ENCODE data around the gene FBXL19. TPM values are rescaled to one million over a fixed set of nuclear protein-coding genes. Genes with fewer than 3 reads are reported as not detected.

Gene FBXL19
- total RNA-seq, 2 experiments from 2014 or later, result 26.1 to 29.2 TPM

DNA sequence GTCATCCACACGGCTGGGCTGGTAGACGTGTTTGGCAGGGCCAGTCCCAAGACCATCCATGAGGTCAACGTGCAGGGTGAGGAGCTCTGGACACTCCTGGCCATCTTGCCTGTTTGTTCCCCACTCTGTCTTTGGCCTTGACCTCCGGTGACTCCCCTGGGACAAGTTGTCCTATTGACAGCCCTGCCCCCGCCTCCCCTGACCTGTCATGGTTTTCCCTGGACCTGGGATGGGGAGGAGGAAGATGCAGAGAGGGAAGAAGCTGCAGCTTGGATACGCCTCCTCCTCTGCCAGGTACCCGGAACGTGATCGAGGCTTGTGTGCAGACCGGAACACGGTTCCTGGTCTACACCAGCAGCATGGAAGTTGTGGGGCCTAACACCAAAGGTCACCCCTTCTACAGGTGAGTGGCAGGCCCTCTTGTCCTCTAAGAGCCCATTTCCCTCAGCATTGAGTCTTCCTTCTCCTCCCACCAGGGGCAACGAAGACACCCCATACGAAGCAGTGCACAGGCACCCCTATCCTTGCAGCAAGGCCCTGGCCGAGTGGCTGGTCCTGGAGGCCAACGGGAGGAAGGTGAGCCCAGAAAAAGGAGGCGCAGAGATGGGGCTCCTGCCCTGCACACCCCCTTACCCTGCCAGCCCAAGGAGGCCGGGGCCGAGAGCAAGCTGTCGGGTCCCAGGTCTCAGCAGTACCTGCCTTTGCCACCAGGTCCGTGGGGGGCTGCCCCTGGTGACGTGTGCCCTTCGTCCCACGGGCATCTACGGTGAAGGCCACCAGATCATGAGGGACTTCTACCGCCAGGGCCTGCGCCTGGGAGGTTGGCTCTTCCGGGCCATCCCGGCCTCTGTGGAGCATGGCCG, 63.0 kb downstream of the FBXL19 start:
- Mint-ChIP-seq H3K27ac (peak overlapping the region; percentile 35), H3K4me3 (no peak overlapping the region), H3K36me3 (peaks cover 4% of the 10 kb centered on the region), H3K9me3 (ENCODE audit: low read depth) (no peaks in the 10 kb centered on the region), H3K4me1 (peaks cover 19% of the 10 kb centered on the region), H3K27me3 (no peaks in the 10 kb centered on the region)
- DNase-seq (no peak), ATAC-seq (no peak)
- CTCF ChIA-PET, result interaction anchor here (0.6 to 7.0 kb wide), 21 partner anchors 8 to 883 kb away, joined by 3 to 97 read pairs (median 4); partner anchors contain the start of genes KAT8, VKORC1, ZNF646 and ZNF668

DNA sequence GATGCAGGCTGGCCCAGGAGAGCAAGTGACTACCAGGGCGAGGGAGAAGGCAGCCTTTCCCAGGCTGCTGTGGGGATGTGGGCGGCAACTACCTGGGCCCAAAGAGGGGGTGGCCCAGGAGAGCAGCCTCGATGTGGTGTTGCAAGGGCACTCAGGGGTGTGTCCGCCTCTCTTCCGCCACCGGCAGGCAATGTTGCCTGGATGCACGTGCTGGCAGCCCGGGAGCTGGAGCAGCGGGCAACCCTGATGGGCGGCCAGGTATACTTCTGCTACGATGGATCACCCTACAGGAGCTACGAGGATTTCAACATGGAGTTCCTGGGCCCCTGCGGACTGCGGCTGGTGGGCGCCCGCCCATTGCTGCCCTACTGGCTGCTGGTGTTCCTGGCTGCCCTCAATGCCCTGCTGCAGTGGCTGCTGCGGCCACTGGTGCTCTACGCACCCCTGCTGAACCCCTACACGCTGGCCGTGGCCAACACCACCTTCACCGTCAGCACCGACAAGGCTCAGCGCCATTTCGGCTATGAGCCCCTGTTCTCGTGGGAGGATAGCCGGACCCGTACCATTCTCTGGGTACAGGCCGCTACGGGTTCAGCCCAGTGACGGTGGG, 64.3 kb downstream of the FBXL19 start:
- Mint-ChIP-seq H3K9me3 (ENCODE audit: low read depth) (no peaks in the 10 kb centered on the region), H3K4me3 (no peak overlapping the region)

DNA sequence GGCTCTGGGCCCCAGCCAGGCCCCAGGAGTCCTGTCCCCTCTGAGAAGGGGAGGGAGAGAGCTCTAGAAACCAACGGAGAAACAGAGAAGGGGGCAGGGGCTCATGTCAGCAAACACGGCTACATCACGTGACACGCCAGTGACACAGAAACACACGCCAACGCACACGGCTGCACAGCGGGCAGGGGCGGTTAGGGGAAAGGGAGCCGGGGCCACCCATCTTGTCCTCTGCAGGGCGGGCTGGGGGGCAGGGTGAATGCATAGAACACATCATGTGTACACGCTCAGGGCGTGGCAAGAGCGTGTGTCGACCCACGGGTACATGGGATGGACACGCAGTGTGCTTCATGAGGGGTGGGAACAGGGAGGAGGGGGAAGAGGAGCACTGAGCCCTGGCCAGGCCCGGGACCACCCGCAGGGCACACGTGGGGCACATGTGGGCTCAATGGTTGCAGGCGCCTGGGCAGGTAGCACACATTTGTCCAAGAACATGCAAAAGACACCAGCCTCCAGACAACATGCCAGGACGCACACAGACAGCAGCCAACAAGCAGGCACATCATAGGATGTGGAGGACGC, 66.2 kb downstream of the FBXL19 start:
- H3K9me3 Mint-ChIP-seq (ENCODE audit: low read depth), result no peaks in the 10 kb centered on the region
- CTCF ChIA-PET, result no interaction called here
- no peaks in the 10 kb centered on the region for H3K27me3 Mint-ChIP-seq
- H3K36me3 Mint-ChIP-seq, result peaks cover under 1% of the 10 kb centered on the region
- no peak overlapping the region for H3K4me3 Mint-ChIP-seq
- no peak for DNase-seq
- no peak overlapping the region for H3K27ac Mint-ChIP-seq
- no peak for ATAC-seq
- H3K4me1 Mint-ChIP-seq, result peaks cover 42% of the 10 kb centered on the region

More for the DNA sequence above, 64.3 kb downstream of the FBXL19 start:
- ATAC-seq (no peak), DNase-seq (no peak)
- peaks cover 28% of the 10 kb centered on the region for H3K4me1 Mint-ChIP-seq
- H3K27ac Mint-ChIP-seq, result no peak overlapping the region
- peaks cover 4% of the 10 kb centered on the region for H3K36me3 Mint-ChIP-seq
- H3K27me3 Mint-ChIP-seq, result no peaks in the 10 kb centered on the region
- CTCF ChIA-PET, result interaction anchor here (1.0 to 7.0 kb wide), 2 partner anchors 110 to 155 kb away, joined by 3 to 97 read pairs; partner anchors contain the start of gene VKORC1

DNA sequence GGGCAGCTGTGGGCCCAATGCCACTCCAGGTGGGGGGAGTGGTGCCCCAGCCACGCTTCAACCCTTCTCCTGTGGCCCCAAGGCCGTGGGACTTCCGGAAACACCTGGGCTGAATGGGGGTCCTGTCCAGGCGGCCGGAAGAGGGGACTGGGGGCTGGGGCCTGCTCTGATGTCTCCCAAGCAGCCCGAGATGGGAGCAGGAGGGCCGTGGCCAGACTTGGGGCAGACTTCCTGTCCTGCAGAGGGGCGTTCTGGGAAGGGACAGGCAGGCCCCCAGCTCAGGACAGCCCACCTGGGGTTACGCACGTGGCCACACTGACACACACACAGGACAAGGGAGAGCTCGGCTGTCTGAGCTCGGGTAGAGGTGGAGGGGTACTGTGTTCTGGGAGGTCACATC, 66.7 kb downstream of the FBXL19 start:
- Mint-ChIP-seq H3K36me3 (peaks cover 1% of the 10 kb centered on the region), H3K4me3 (no peak overlapping the region), H3K4me1 (peaks cover 42% of the 10 kb centered on the region), H3K27ac (no peak overlapping the region), H3K27me3 (no peaks in the 10 kb centered on the region), H3K9me3 (ENCODE audit: low read depth) (no peaks in the 10 kb centered on the region)
- ATAC-seq (no peak), DNase-seq (no peak)
- CTCF ChIA-PET, result no interaction called here

DNA sequence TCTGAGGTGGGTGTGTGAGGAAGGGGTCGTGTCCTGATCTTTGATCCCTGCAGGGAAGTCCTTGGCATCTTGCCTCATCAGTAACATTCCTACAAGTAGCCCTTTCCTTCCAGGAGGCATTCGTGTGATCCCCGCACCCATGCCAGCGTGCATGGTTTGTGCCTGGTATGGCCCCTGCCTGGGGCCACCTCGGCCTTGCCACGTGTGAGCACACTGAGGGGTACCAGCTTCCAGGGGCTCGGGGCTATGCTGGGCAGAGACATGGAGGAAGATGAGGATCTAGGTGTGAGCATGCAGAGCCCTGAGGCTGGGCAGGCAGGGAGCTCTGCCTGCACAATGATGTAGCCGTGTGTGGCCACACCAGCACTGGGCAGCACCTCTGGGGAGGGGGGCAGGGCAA, 67.7 kb downstream of the FBXL19 start:
- Mint-ChIP-seq H3K36me3 (peaks cover 1% of the 10 kb centered on the region), H3K27me3 (no peaks in the 10 kb centered on the region), H3K4me1 (peaks cover 39% of the 10 kb centered on the region), H3K27ac (peak overlapping the region; percentile 62), H3K9me3 (ENCODE audit: low read depth) (no peaks in the 10 kb centered on the region), H3K4me3 (no peak overlapping the region)
- DNase-seq (no peak), ATAC-seq (no peak)
- CTCF ChIA-PET, result interaction anchor here (1.4 kb wide), 1 partner anchor 49 kb away, joined by 5 read pairs; no protein-coding TSS in a partner anchor

DNA sequence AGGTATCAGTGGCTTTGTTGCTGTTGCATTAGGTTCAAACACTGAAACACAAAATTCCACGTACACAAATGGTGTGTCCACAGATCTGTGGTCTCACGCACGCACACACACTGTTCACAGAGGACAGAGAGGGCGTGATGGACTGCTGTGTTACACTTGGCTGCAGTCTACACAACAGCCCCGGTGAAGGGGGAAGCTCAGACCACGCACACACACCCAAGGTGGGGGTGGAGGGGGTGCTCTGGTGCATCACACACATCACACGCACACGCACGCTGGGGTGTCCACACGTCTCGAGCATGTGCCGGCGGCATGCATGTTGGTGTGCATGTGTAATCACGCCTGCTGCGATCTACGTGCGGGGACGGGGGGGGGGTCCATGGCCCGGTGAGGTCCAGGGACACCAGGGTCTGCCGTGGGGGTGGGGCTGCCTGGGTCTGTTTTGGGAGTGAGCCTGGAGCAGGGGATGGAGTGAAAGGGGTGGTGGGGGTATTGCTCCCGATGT, 69.0 kb downstream of the FBXL19 start:
- H3K4me3 Mint-ChIP-seq, result no peak overlapping the region
- peaks cover 43% of the 10 kb centered on the region for H3K4me1 Mint-ChIP-seq
- CTCF ChIA-PET, result interaction anchor here (1.4 kb wide), 1 partner anchor 50 kb away, joined by 5 read pairs; no protein-coding TSS in a partner anchor
- no peaks in the 10 kb centered on the region for H3K27me3 Mint-ChIP-seq
- no peak for DNase-seq
- ATAC-seq, result no peak
- peaks cover 1% of the 10 kb centered on the region for H3K36me3 Mint-ChIP-seq
- H3K27ac Mint-ChIP-seq, result no peak overlapping the region
- H3K9me3 Mint-ChIP-seq (ENCODE audit: low read depth), result no peaks in the 10 kb centered on the region

DNA sequence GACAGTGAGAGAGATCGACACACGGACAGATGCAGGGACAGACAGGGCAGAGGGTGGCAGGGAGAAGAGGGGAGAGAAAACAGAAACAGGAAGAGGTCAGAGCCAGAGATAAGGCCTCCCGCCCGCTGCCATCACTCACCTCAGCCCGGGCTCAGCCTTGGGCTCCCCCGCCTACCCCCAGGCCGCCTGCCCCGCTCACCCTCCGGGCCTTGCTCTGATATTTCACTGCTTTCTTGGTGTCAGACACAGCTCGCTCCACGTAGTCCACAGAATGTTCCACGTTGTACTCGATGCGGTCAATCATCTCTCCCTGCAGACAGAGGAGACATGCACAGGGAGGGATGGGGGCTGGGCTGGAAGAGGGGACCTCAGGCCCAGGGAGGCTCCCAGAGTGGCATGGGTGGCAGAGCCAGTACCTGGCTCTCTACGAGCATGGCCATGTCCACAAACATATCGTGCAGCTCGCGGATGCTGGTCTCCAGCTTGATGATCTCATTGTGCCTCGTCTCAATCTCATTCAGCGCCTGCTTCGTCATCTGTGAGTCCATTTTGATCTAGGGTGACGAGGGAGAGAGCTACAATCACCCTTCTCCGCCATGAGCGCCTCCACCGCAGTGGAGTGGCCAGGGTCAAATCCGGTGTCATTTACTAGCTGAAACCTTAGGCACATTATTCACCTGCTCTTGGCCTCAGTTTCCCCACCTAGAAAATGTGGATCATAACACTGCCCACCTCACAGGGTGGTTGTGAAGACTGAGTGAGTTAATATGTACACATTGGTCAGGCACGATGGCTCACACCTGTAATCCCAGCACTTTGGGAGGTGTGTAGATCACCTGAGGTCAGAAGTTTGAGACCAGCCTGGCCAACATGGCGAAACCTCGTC, 69.8 kb downstream of the FBXL19 start:
- peaks cover 1% of the 10 kb centered on the region for H3K36me3 Mint-ChIP-seq
- DNase-seq, result no peak
- CTCF ChIA-PET, result interaction anchor here (2.1 to 3.4 kb wide), 2 partner anchors 9 to 75 kb away, joined by 4 to 28 read pairs; partner anchors contain the start of gene HSD3B7
- H3K9me3 Mint-ChIP-seq (ENCODE audit: low read depth), result no peaks in the 10 kb centered on the region
- peak overlapping the region; percentile 74 for H3K27ac Mint-ChIP-seq
- ATAC-seq, result no peak
- no peak overlapping the region for H3K4me3 Mint-ChIP-seq
- peaks cover 43% of the 10 kb centered on the region for H3K4me1 Mint-ChIP-seq
- peaks cover 3% of the 10 kb centered on the region for H3K27me3 Mint-ChIP-seq

DNA sequence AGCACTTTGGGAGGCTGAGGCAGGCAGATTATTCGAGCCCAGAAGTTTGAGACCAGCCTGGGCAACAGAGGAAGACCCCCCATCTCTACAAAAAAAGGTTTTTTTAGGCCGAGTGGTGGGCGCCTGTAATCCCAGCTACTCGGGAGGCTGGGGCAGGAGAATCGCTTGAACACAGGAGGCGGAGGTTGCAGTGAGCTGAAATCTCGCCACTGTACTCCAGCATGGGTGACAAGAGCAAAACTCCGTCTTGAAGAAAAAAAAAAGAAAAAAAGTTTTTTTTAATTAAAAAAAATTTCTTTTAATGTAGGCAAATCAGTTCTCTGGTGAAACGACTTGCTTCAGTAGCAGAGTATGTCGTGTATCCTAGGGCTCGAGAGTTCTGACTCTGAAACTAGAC, 72.6 kb downstream of the FBXL19 start:
- DNase-seq (no peak), ATAC-seq (no peak)
- no peaks in the 10 kb centered on the region for H3K9me3 Mint-ChIP-seq (ENCODE audit: low read depth)
- peak overlapping the region; percentile 81 for H3K4me3 Mint-ChIP-seq
- peaks cover 11% of the 10 kb centered on the region for H3K27me3 Mint-ChIP-seq
- peak overlapping the region; percentile 74 for H3K27ac Mint-ChIP-seq
- peaks cover 1% of the 10 kb centered on the region for H3K36me3 Mint-ChIP-seq
- peaks cover 43% of the 10 kb centered on the region for H3K4me1 Mint-ChIP-seq
- CTCF ChIA-PET, result interaction anchor here (3.4 kb wide), 1 partner anchor 12 kb away, joined by 28 read pairs; the partner anchor contains the start of gene HSD3B7

DNA sequence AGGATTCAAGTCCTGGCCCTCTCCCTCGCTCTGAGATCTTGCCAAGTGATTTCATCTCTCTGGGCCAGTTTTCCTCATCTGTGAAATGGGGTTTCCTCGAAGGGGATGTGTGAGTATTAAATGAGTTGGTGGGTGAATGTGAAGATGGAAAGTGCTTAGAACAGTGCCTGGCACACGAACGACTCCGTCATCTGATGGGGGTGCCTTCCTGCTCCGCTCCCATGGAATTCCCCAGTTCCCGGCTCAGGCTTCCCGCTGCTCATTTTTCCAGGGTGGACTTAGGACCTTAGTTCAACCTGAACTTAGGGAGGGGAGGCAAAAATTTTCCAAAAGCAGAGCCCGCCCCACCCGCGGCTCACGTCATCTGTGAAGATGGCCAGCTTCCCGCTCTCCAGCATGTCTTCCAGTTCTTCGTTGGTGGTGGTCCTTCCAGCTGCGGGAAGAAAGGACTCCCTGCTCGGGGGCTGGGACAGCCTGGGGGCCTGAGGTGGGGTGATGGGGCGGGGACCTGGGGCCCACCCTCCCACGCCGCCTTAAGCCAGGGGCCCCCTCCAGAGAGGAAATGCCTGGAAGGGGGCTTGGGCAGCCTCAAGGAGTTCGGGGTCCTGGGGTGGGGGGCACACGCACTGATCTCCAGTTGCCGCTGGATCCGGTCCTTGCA, 73.1 kb downstream of the FBXL19 start:
- peak overlapping the region; percentile 81 for H3K4me3 Mint-ChIP-seq
- CTCF ChIA-PET, result interaction anchor here (0.8 to 3.4 kb wide), 4 partner anchors 11 to 55 kb away, joined by 3 to 28 read pairs (median 6); partner anchors contain the start of gene HSD3B7
- peak overlapping the region; percentile 88 for H3K27ac Mint-ChIP-seq
- H3K27me3 Mint-ChIP-seq, result peaks cover 11% of the 10 kb centered on the region
- H3K36me3 Mint-ChIP-seq, result peaks cover 1% of the 10 kb centered on the region
- peaks cover 38% of the 10 kb centered on the region for H3K4me1 Mint-ChIP-seq
- no peak for DNase-seq
- H3K9me3 Mint-ChIP-seq (ENCODE audit: low read depth), result no peaks in the 10 kb centered on the region
- no peak for ATAC-seq

DNA sequence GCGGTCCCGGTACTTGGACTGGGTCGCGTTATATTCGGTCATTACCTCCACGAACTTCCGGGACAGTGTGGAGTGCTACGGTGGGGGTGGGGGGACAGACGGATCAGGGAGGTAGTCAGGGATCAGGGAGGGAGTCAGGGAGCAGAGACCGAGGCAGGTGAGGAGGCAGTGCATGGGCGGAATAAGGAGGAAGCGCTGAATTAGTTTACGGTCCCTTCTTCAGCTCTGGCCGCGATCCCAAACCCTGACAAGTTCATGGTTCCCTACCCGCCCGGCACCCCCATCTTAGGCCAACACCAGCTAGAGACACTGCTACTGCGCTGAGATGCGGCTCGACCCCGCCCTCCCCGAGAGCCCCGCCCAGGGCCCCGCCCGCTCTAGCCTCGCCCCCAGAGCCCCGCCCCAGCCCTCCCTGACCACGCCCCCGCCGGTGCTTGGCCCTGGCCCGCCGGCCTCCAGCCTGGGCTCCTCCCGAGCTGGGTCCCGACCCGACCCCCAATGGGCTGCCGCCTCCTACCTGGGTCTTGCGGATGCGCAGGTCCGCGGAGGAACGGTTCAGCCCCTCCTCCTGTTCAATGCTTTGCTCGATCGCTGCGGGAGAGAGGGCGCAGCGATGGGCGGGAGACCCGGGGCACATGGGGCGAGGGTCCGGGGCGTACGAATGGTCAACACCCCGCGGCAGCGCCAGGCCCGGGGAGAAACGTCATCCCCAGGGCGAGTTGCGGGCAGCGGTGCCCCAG, 73.8 kb downstream of the FBXL19 start:
- Mint-ChIP-seq H3K27me3 (peaks cover 11% of the 10 kb centered on the region), H3K27ac (peak overlapping the region; percentile 88), H3K4me3 (peak overlapping the region; percentile 81), H3K36me3 (peaks cover 1% of the 10 kb centered on the region), H3K4me1 (peaks cover 35% of the 10 kb centered on the region), H3K9me3 (ENCODE audit: low read depth) (no peaks in the 10 kb centered on the region)
- peak; percentile 98 for ATAC-seq
- CTCF ChIA-PET, result interaction anchor here (0.8 to 1.1 kb wide), 3 partner anchors 11 to 56 kb away, joined by 3 to 9 read pairs (median 4); partner anchors contain the start of gene HSD3B7
- peak; percentile 92 for DNase-seq

Measured in activated CD8-positive, alpha-beta memory T cell treated with anti-CD3 and anti-CD28 coated beads, Interleukin-2, amount 10 ng/mL, durations not matched to agents 7 days and 5 days (primary cell).